GM21576 (cell line): ENCODE results near the gene SIK3.
A peak's percentile ranks its signal among the peaks of the same experiment; 100 is the strongest.

Experiments used
- ATAC-seq: cut with Tn5 transposase; IDR thresholded peaks from one replicate; pipeline ENCODE4 v1.9.1; 2021; ENCODE audit warnings: mild to moderate bottlenecking, moderate library complexity; ENCODE audit not compliant: unreplicated experiment

The SIK3 gene

GRCh38 chr11:116903090-116903489 lies 195.1 kb downstream of the SIK3 start:
- no peak for ATAC-seq

GRCh38 chr11:116901964-116902688 lies 196.1 kb downstream of the SIK3 start:
- no peak for ATAC-seq

- ATAC-seq, result no peak
Observed at GRCh38 chr11:116901211-116901610, 197.0 kb downstream of the SIK3 start.

GRCh38 chr11:116896211-116896610 lies 202.0 kb downstream of the SIK3 start:
- no peak for ATAC-seq

- ATAC-seq, result no peak
Observed at GRCh38 chr11:116895048-116895757, 203.0 kb downstream of the SIK3 start.

- no peak for ATAC-seq
Observed at GRCh38 chr11:116893906-116894305, 204.3 kb downstream of the SIK3 start.

GRCh38 chr11:116893437-116893836 lies 204.8 kb downstream of the SIK3 start:
- ATAC-seq, result no peak

- ATAC-seq, result no peak
Observed at GRCh38 chr11:116892374-116892773, 205.9 kb downstream of the SIK3 start.

- no peak for ATAC-seq
Observed at GRCh38 chr11:116891746-116892145, 206.5 kb downstream of the SIK3 start.

- ATAC-seq, result no peak
Observed at GRCh38 chr11:116890607-116891006, 207.6 kb downstream of the SIK3 start.

GRCh38 chr11:116890193-116890592 lies 208.0 kb downstream of the SIK3 start:
- ATAC-seq, result peak; percentile 68

- no peak for ATAC-seq
Observed at GRCh38 chr11:116888884-116889549, 209.2 kb downstream of the SIK3 start.

GRCh38 chr11:116888024-116888423 lies 210.2 kb downstream of the SIK3 start:
- ATAC-seq, result no peak

GRCh38 chr11:116885951-116886655 lies 212.1 kb downstream of the SIK3 start:
- ATAC-seq, result no peak

GRCh38 chr11:116882386-116882785 lies 215.8 kb downstream of the SIK3 start:
- no peak for ATAC-seq

GRCh38 chr11:116881143-116881542 lies 217.1 kb downstream of the SIK3 start:
- ATAC-seq, result no peak

- ATAC-seq, result no peak
Observed at GRCh38 chr11:116879800-116880625, 218.2 kb downstream of the SIK3 start.

GRCh38 chr11:116876656-116877055 lies 221.6 kb downstream of the SIK3 start:
- ATAC-seq, result no peak

GRCh38 chr11:116875194-116875593 lies 223.0 kb downstream of the SIK3 start:
- no peak for ATAC-seq

GRCh38 chr11:116874251-116874650 lies 224.0 kb downstream of the SIK3 start:
- ATAC-seq, result no peak
